HS-5 (cell line): ENCODE data around the gene SMC3.
A peak's percentile ranks its signal among the peaks of the same experiment; 100 is the strongest.

Source experiments
- DNase-seq: peaks from one replicate; pipeline ENCODE4 v3.0.0-alpha.2; 2012; ENCODE audit warnings: low read depth

Gene SMC3

DNA sequence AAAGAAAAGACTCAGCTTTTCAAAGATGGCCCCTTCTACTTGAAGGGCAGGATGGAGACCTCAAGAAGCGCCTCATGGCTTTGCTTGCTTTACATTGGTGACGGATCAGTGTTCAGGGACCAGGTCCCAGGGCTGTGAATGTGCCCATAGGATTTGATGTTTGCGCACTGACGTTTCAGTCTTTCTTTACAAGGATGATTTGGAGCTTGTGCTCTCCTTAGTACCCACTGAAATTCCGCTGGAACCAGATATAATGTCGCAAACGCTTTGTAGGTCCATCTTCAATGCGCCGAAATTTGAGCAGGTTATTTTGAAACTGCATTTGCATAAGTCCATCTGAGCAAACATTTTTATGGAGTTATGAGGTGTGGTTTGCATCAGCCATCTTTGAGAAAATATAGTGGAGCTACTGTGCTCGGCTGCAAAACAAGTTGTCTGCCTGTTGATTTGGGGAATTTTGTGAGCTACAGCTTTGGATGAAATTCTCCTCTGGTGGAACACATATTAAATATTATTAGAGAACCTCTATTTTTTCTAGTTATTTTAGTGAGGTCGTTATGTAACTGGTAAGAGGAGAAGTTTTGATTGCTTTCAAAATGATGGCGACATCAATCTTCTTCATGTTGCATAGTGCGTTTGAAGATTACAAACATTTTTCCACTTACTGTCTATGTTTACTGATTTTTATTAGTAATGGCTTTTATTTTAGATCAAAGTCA lies 79.1 kb downstream of the SMC3 start:
- no peak for DNase-seq

DNA sequence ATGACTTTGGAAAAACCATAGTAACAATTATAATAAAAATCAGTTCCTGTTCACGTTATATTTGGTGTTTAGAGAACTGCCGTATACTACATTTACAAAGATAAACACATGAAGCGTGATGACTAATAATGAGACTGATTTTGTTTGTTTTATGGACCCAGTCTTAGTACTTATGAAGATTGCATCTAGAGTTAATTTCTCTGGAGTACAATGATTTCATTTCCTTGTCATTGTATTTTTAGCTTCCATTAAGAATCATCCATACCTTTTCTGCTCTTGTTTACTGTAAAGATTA lies 79.6 kb downstream of the SMC3 start:
- no peak for DNase-seq

DNA sequence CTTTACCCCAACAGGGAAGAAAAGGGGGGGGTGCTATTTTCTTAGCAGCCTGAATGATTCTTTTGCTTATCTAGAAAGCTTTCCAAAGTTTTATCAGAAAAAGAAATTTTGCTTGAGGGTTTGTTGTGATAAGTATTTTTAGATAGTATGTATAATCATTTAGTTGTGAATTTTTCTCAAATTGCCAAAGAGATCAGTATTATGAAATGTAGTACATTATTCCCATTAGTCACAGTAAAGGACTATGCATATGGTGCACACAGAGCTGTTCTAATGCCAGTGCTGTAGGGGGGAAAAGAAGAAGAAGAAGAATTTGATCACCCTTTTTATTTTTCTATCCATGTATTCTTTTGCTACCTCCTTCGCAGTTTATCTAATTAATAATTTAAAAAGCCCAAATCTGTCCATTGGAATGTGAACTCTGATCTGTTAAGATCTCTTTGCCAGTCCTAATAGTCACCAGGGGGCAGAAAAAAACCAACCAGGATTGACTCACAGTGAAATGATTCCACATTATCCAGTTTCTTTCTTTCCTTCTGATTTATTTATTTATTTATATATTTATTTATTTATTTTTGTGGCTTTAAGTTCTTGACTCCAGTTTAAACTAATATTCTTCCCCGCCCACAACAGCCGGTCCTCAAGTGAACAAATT lies 81.3 kb downstream of the SMC3 start:
- no peak for DNase-seq

DNA sequence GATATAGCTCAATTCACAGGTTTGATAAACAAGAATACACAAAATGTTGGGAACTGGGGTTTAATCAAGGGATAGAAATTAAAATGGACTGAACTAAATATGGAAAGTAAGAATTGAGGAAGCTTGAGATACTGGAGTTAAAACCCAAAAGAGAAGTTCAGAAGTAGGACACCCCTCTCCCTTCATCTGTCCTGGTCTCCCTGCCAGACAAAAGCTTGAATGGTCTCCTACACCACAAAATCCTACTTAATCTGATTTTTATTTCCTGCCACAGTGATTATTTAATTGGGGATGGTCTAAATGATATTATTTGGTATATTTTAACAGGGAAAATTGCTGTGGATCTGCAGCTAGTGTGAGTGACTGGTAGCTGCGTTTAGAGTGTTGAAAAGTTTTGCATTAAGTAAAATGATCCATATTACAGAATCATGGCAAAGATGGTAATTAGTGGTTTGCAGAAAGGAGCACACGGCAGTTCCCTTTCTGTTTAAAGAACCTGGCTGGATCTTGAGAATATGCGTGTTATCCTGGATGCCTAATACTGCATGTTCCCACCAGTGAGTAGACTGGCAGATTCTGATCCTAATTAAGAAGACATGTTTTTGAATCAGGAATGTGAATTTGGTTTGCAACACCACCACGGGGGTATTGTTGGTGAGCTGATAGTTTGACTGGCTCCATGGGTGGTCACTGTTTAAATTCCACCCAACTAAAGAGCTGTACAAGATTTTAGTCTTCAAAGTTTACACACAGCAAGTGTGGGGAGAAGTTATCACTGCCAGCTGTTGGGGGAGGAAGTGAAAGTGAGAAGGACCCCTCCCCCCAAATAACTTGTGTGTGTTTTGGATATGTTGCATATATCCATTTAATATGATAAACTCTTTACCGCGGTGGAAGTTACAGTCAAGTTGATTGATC lies 82.1 kb downstream of the SMC3 start:
- no peak for DNase-seq

DNA sequence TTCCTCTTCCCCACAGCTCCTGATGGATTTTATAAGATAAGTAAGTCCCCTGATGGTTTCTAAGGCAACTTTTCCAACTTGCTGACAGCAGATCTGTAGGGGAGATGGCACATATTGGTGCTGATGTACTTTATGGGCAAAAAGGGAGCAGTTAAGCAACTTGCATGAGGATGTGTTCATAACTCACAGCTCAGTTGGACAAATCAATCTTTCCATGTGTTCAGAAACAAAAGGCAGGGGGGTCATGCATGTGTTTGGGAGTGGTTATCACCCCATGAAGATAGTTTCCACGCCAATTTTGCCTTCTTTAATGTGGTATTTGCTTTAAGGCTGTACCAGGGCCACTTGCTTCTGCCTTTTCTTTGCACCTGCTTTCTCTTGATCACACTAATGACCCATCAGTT lies 82.8 kb downstream of the SMC3 start:
- no peak for DNase-seq

DNA sequence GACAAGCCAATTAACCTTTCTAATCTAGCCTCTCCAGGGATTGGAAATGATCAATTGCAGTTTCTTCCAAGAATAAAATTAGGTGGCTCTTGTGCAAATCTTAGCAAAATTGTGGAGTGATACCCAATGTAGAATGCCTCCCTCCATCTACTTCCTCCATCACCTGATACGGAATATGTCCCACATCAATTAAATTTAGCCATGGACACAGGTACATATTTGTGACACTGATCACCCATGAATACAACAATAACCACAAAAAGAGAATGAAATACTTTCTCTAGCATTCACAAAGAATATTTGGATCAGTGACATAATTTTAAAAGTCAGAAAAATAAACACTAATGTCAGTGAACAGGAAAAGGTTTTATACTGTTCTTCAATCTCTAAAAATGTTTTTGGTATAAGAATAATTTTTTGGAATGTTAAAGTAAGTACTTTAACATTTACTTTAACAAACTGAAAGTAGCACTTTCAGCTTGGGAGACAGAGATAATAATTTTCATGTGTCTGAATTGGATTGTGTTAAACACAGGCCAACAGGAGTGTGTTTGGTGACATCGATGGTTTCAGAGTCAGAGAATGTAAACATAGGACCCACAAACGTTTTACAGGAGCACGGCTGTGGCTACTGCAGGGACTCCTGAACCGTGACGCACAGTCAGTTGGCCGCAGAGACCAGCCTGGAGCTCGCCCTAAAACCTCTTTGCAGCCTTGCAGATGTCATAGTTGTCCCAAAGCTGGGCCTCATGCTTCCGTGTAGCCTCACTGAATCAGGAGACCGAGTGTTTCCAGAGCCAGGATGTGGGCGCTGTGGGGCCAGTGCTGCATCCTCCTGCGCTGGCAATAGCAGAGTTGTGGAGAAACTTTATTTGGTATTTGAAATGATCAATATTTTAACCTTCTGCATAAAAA lies 83.8 kb downstream of the SMC3 start:
- peak; percentile 58 for DNase-seq

DNA sequence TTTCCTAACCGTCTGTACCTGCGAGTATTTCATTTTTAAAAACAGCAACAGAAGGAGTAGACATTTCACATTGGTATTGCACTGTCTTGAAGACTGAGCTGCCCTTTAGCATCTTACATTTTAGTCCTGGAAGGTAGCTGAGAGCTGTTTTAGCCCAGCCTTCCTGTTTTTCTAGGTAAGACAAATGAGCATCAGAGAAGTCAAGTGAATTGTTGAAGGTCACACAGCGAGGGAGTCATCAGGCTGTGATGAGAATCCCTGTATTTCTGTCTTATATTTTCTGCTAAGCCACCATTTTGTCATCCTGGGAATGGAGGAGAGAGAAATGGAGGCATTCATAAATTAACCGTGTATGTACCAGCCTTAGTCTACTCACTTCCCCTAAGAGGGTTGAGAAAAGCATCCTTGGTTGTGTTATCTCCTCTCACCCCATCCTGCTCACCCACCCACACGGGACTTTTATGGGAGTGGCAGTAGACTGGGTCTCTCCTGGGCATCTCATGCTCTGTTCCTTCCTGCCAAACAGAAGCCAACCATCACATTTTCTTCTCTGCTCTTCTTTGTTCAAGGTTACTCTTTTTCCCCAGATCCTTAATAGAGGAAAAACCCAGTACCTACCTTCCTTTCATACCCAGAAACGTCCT lies 85.1 kb downstream of the SMC3 start:
- DNase-seq, result no peak
